Stomach (tissue), 4 donors: Measurements from ENCODE around the gene RNF220.
"Not testable (repeated sequence)": the region's sequence is repeated elsewhere in the genome, so short reads cannot be mapped to it uniquely, and the experiment has no call there.

Experiments
- POLR2A ChIP-seq, 4 donors: fragments of 450-650 bp; IDR thresholded peaks; one replicate each; pipeline ENCODE4 v1.6.1; 2016; ENCODE audit warnings: antibody characterized with exemption in 4 of 4, control low read depth in 2 of 4, mild to moderate bottlenecking in 1 of 4, moderate library complexity in 1 of 4
- TF ChIP-seq, protein P1 (sequence below), 7 experiments: fragments of 450-650 bp in 4 of 7; fragments of 200-600 bp in 3 of 7; sonication (generic) in 3 of 7; IDR thresholded peaks; one replicate each; pipeline ENCODE4 v1.5.1; 2016 to 2019; ENCODE audit warnings: antibody characterized with exemption in 7 of 7, control low read depth in 2 of 7, mild to moderate bottlenecking in 1 of 7

GRCh38 chr1:44502823-44503222 is 97.8 kb downstream of the RNF220 start:
- TF ChIP-seq, protein P1, sequence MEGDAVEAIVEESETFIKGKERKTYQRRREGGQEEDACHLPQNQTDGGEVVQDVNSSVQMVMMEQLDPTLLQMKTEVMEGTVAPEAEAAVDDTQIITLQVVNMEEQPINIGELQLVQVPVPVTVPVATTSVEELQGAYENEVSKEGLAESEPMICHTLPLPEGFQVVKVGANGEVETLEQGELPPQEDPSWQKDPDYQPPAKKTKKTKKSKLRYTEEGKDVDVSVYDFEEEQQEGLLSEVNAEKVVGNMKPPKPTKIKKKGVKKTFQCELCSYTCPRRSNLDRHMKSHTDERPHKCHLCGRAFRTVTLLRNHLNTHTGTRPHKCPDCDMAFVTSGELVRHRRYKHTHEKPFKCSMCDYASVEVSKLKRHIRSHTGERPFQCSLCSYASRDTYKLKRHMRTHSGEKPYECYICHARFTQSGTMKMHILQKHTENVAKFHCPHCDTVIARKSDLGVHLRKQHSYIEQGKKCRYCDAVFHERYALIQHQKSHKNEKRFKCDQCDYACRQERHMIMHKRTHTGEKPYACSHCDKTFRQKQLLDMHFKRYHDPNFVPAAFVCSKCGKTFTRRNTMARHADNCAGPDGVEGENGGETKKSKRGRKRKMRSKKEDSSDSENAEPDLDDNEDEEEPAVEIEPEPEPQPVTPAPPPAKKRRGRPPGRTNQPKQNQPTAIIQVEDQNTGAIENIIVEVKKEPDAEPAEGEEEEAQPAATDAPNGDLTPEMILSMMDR (IDR thresholded peaks at IDR 0.05): not testable (repeated sequence)
- not testable (repeated sequence) for TF ChIP-seq POLR2A (IDR thresholded peaks at IDR 0.05)
